HepG2 (cell line): Measurements from ENCODE around the gene NOVA2. TPM values are rescaled to one million over a fixed set of nuclear protein-coding genes. Genes with fewer than 3 reads are reported as not detected.
A peak's percentile ranks its signal among the peaks of the same experiment; 100 is the strongest.

Experiments
- ARID4A ChIP-seq: sonication (generic); formaldehyde crosslinking; IDR thresholded peaks from 2 replicates; pipeline ENCODE4 v1.5.0; 2020; ENCODE audit warnings: mild to moderate bottlenecking, missing genetic modification reagents, borderline replicate concordance
- BHLHE40 ChIP-seq: IDR thresholded peaks from 2 replicates; pipeline ENCODE4 v1.6.1; 2011; ENCODE audit warnings: low read length, improper control_type of control experiment
- KDM5A ChIP-seq: fragments of 200-600 bp; sonication (generic); IDR thresholded peaks from 2 replicates; pipeline ENCODE4 v1.7.0; 2018; ENCODE audit warnings: antibody characterized with exemption, mild to moderate bottlenecking, low read length, borderline replicate concordance
- NRL ChIP-seq: sonication (generic); formaldehyde crosslinking; IDR thresholded peaks from 2 replicates; pipeline ENCODE4 v1.5.0; 2020; ENCODE audit warnings: missing genetic modification reagents, mild to moderate bottlenecking, moderate library complexity, borderline replicate concordance
- PATZ1 ChIP-seq: sonication (generic); formaldehyde crosslinking; IDR thresholded peaks from 2 replicates; pipeline ENCODE4 v1.4.0; 2020; ENCODE audit warnings: missing genetic modification reagents
- PITX1 ChIP-seq: sonication (generic); formaldehyde crosslinking; IDR thresholded peaks from 2 replicates; pipeline ENCODE4 v1.5.1; 2020; ENCODE audit warnings: mild to moderate bottlenecking, missing genetic modification reagents
- RFXAP ChIP-seq: sonication (generic); formaldehyde crosslinking; IDR thresholded peaks from 2 replicates; pipeline ENCODE4 v1.4.0; 2020; ENCODE audit warnings: missing genetic modification reagents, borderline replicate concordance
- SIN3A ChIP-seq: IDR thresholded peaks from 2 replicates; pipeline ENCODE4 v1.6.1; 2011; ENCODE audit warnings: low read depth, mild to moderate bottlenecking, control low read depth, low read length, borderline replicate concordance
- SNAPC2 ChIP-seq: sonication (generic); formaldehyde crosslinking; IDR thresholded peaks from 2 replicates; pipeline ENCODE4 v1.8.1; 2022; ENCODE audit warnings: mild to moderate bottlenecking, missing genetic modification reagents
- STAT6 ChIP-seq: sonication (generic); formaldehyde crosslinking; IDR thresholded peaks from 2 replicates; pipeline ENCODE4 v1.4.0; 2020; ENCODE audit warnings: missing genetic modification reagents, mild to moderate bottlenecking, borderline replicate concordance
- ZNF142 ChIP-seq: sonication (generic); formaldehyde crosslinking; IDR thresholded peaks from 2 replicates; pipeline ENCODE4 v1.4.0; 2020; ENCODE audit warnings: missing genetic modification reagents
- polyA plus RNA-seq, 8 experiments: library from polyadenylated mRNA; depleted of rRNA in 3 of 8; stranded (reverse) in 7 of 8; unstranded in 1 of 8; fragments of >200 nt; fragmentation: Illumina TruSeq in 4 of 8; extraction: Trizol in 4 of 8; gene quantifications; 2 replicates each; pipeline versions ENCODE4 v1.2.1 to v1.2.3, GENCODE V29; 2011 to 2016; ENCODE audit warnings: low read depth in 4 of 8, missing spikeins in 1 of 8, mixed read lengths in 1 of 8; ENCODE audit not compliant: insufficient read depth in 1 of 8
- total RNA-seq, 5 experiments: library from RNA; depleted of rRNA; stranded (reverse); fragments of >200 nt; fragmentation: Illumina TruSeq; extraction: Trizol; gene quantifications; 2 replicates each; pipeline ENCODE4 v1.2.3, GENCODE V29; 2016; ENCODE audit warnings: low read depth in 1 of 5

NOVA2 gene
- total and polyA plus RNA-seq, 2 of the 13 experiments (the other 11 are each of a cell fraction or from before 2014, with no cell fraction given), result not detected

GRCh38 chr19:45902651-45903625 lies 70.7 kb downstream of the NOVA2 start (continued):
- TF ChIP-seq STAT6 (CRISPR knock-in tag) (0 out of 2 replicates have a peak, but pooled peaks have one; percentile 57), KDM5A (0 out of 2 replicates have a peak, but pooled peaks have one; percentile 2), ZNF142 (CRISPR knock-in tag) (0 out of 2 replicates have a peak, but pooled peaks have one; percentile 41), NRL (no peak), PITX1 (CRISPR knock-in tag) (0 out of 2 replicates have a peak, but pooled peaks have one; percentile 3), BHLHE40 (no peak), SNAPC2 (no peak), SIN3A (no peak; the same call in 1 of the 2 replicates), RFXAP (CRISPR knock-in tag) (0 out of 2 replicates have a peak, but pooled peaks have one; percentile 9), ARID4A (peak; percentile 77; the same call in 1 of the 2 replicates), PATZ1 (CRISPR knock-in tag) (peak; percentile 31; the same call in 1 of the 2 replicates)
